Sigmoid colon (tissue), 7 donors: Measurements from ENCODE around the gene MSH3. TPM values are rescaled to one million over a fixed set of nuclear protein-coding genes. Genes with fewer than 3 reads are reported as not detected.

Experiments
- DNase-seq: peaks from one replicate; pipeline ENCODE4 v3.0.0-alpha.2; 2019
- H3K27ac ChIP-seq, 4 donors: fragments of 200-600 bp; sonication (generic); one replicate each; pipeline ENCODE4 v1.5.1; 2016 to 2019; ENCODE audit warnings: mild to moderate bottlenecking in 1 of 4
- H3K27me3 ChIP-seq, 3 donors: fragments of 200-600 bp; sonication (generic); one replicate each; pipeline ENCODE4 v1.5.1; 2019; ENCODE audit warnings: mild to moderate bottlenecking in 1 of 3
- H3K36me3 ChIP-seq, 4 donors: fragments of 200-600 bp; sonication (generic); one replicate each; pipeline ENCODE4 v1.5.1; 2016 to 2019
- H3K4me1 ChIP-seq, 4 donors: fragments of 200-600 bp; sonication (generic); one replicate each; pipeline ENCODE4 v1.5.1; 2017 to 2019
- H3K4me3 ChIP-seq, 4 donors: fragments of 200-600 bp; sonication (generic); one replicate each; pipeline ENCODE4 v1.5.1; 2017 to 2019; ENCODE audit warnings: mild to moderate bottlenecking in 2 of 4, moderate library complexity in 1 of 4
- H3K9me3 ChIP-seq, 4 donors: fragments of 200-600 bp in 3 of 4; sonication (generic) in 3 of 4; one replicate each; pipeline versions ENCODE4 v1.5.1 to v1.6.1; 2013 to 2019
- EP300 ChIP-seq, 4 donors: sonication (generic); formaldehyde crosslinking; IDR thresholded peaks; one replicate each; pipeline ENCODE4 v1.6.1; 2017; ENCODE audit warnings: antibody characterized with exemption in 4 of 4
- POLR2A ChIP-seq, 2 donors: fragments of 450-650 bp; IDR thresholded peaks; one replicate each; pipeline ENCODE4 v1.6.1; 2016; ENCODE audit warnings: antibody characterized with exemption in 2 of 2, mild to moderate bottlenecking in 2 of 2, moderate library complexity in 2 of 2
- POLR2AphosphoS5 ChIP-seq, 4 donors: sonication (generic); formaldehyde crosslinking; IDR thresholded peaks; one replicate each; pipeline ENCODE4 v1.6.1; 2017; ENCODE audit warnings: antibody characterized with exemption in 4 of 4
- WGBS, 2 donors: extraction: QIAGEN DNeasy Blood & Tissue Kit; methylation state at CpG; one replicate each; pipeline ENCODE4 v1.1.7; 2013; 5-methylcytosine and 5-hydroxymethylcytosine counted together
- intact Hi-C: fragments of 100-400 bp; cut with DNase I; formaldehyde crosslinking; loops from one replicate; pipeline ENCODE4 v1.15.1; 2023
- polyA plus RNA-seq, 3 donors: library from polyadenylated mRNA; stranded (reverse); fragments of 200-250 nt; gene quantifications; one replicate each; pipeline ENCODE4 v1.2.3, GENCODE V29; 2013
- small RNA-seq, 3 donors: library from RNA; depleted of rRNA; stranded (forward); fragments of <200 nt; gene quantifications; one replicate each; pipeline ENCODE3, GENCODE V24; 2016
- total RNA-seq, 4 donors: library from RNA; depleted of rRNA; stranded (reverse); fragments of >200 nt; gene quantifications; one replicate each; pipeline ENCODE4 v1.1.0, GENCODE V29; 2016
- TF ChIP-seq, protein P1 (sequence below), 4 experiments: fragments of 450-650 bp in 3 of 4; fragments of 200-600 bp in 1 of 4; IDR thresholded peaks; one replicate each; pipeline ENCODE4 v1.5.1; 2016 to 2019; ENCODE audit warnings: antibody characterized with exemption in 4 of 4, mild to moderate bottlenecking in 3 of 4, moderate library complexity in 2 of 4
- donor health status: healthy with polysubstance abuse.
- donor health status: Bipolar disorder and iron deficiency.
- donor health status: healthy.

The MSH3 gene
- total and polyA plus RNA-seq, 7 donors, result 3.6 to 15.3 (median 11.8) TPM

DNA sequence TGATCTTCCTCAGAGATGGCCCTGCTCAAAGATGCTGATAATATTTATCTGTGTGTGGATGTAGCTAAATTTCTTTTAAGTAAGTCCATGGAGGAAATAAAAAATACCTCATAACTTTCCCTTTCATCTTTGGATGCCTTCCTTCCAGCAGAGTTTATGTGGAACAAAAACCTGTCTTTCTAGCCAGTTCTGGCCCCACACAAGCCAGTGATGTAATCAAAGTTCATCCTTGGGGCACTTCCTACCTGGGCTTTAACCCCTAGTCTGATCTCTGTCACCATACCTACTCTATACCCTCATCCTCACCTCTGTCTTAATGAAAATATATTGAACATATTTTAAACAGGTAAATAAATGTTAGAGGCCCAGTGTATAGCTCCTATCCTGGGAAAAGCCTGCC is 265.9 kb downstream of the MSH3 start:
- Histone ChIP-seq H3K9me3 (no peaks in the 10 kb centered on the region), H3K4me1 (no peaks in the 10 kb centered on the region), H3K36me3 (no peaks in the 10 kb centered on the region), H3K27me3 (no peaks in the 10 kb centered on the region), H3K27ac (no peak overlapping the region), H3K4me3 (no peak overlapping the region)
- TF ChIP-seq POLR2AphosphoS5 (IDR thresholded peaks at IDR 0.05), result no peak
- TF ChIP-seq EP300 (IDR thresholded peaks at IDR 0.05), result no peak
- DNase-seq, result no peak
- intact Hi-C loops, result no loop called here

DNA sequence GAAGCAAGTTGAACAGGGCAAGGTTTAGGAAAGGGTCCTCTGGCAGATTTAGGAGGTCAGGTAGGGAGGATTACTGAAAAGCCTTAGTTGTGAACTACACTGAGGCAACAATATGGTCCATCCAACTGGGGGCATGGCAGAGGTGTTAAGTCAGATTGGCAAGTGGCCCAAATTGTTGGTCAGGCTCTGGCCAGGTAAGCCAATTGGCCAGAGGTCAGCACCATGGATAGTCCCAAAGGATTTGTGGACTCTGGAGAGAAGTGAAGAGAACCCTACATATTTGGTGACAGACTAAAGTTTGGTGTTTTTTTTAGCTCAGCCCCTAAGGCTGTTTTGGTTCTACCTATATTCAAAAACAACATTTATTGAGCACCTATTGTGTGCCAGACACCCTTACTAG is 266.6 kb downstream of the MSH3 start:
- Histone ChIP-seq H3K9me3 (no peaks in the 10 kb centered on the region), H3K36me3 (no peaks in the 10 kb centered on the region), H3K4me3 (no peak overlapping the region), H3K4me1 (no peaks in the 10 kb centered on the region), H3K27me3 (no peaks in the 10 kb centered on the region), H3K27ac (no peak overlapping the region)
- TF ChIP-seq POLR2A (IDR thresholded peaks at IDR 0.05) (no peak), EP300 (IDR thresholded peaks at IDR 0.05) (no peak), POLR2AphosphoS5 (IDR thresholded peaks at IDR 0.05) (no peak)
- TF ChIP-seq, protein P1, sequence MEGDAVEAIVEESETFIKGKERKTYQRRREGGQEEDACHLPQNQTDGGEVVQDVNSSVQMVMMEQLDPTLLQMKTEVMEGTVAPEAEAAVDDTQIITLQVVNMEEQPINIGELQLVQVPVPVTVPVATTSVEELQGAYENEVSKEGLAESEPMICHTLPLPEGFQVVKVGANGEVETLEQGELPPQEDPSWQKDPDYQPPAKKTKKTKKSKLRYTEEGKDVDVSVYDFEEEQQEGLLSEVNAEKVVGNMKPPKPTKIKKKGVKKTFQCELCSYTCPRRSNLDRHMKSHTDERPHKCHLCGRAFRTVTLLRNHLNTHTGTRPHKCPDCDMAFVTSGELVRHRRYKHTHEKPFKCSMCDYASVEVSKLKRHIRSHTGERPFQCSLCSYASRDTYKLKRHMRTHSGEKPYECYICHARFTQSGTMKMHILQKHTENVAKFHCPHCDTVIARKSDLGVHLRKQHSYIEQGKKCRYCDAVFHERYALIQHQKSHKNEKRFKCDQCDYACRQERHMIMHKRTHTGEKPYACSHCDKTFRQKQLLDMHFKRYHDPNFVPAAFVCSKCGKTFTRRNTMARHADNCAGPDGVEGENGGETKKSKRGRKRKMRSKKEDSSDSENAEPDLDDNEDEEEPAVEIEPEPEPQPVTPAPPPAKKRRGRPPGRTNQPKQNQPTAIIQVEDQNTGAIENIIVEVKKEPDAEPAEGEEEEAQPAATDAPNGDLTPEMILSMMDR (IDR thresholded peaks at IDR 0.05), result no peak
- DNase-seq, result no peak
- intact Hi-C loops, result no loop called here

DNA sequence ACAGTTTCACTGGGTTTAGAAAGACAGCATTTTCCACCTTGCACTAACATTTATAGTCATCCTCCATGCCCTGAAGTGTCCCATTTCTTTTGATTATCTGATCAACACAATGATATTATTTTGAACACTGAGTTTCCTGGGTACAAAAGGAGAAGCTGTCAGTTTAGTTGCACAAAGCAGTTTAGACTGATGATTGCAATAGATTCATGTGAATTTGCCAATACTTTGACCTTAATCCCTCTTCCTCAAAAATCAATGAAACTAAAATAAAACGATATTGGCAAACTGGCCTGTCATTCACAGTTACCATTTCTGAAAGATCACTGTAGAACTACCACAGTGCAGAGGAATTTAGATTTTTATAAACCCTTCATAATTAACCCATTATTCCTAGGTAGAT is 271.5 kb downstream of the MSH3 start:
- intact Hi-C loops, result no loop called here

More for the DNA sequence above, 271.5 kb downstream of the MSH3 start:
- H3K27me3 ChIP-seq, result no peaks in the 10 kb centered on the region
- no peaks in the 10 kb centered on the region for H3K9me3 ChIP-seq
- H3K4me3 ChIP-seq, result no peak overlapping the region
- no peak for DNase-seq
- TF ChIP-seq, protein P1 (IDR thresholded peaks at IDR 0.05), result no peak
- TF ChIP-seq POLR2AphosphoS5 (IDR thresholded peaks at IDR 0.05) (no peak), POLR2A (IDR thresholded peaks at IDR 0.05) (no peak), EP300 (IDR thresholded peaks at IDR 0.05) (no peak)
- 90 to 96% methylated on average over 1 of the region's 1 CpG for WGBS, 2 donors
- no peaks in the 10 kb centered on the region for H3K36me3 ChIP-seq
- no peak overlapping the region for H3K27ac ChIP-seq
- no peaks in the 10 kb centered on the region for H3K4me1 ChIP-seq

Small RNAs within 50 kb of the gene (small RNA-seq; reads per million reads assigned to genes)
- gene MTRNR2L2, result 0 reads per million in 3 donors

Other genes with a start within 250 kb of the MSH3 start
- 10 to 100 TPM; 29.6 to 43.2 (median 34.4) TPM for gene ZFYVE16, start 246.6 kb upstream of the MSH3 start, total RNA-seq
- 10 to 100 TPM in 1 of 3 donors, 1 to 10 TPM in 2; 8.6 to 20.4 (median 9.1) TPM for gene ZFYVE16, start 246.6 kb upstream of the MSH3 start, polyA plus RNA-seq
- gene FAM151B, start 166.6 kb upstream of the MSH3 start, total RNA-seq, result 1 to 10 TPM; 1.6 to 3.3 (median 2.9) TPM
- 1 to 10 TPM in 1 of 3 donors, under 1 TPM in 2; 0.46 to 1.2 (median 0.60) TPM for gene FAM151B, start 166.6 kb upstream of the MSH3 start, polyA plus RNA-seq
- not detected for gene ANKRD34B, start 84.4 kb upstream of the MSH3 start, total RNA-seq
- gene ANKRD34B, start 84.4 kb upstream of the MSH3 start, polyA plus RNA-seq, result under 1 TPM in 1 of 3 donors, not detected in 2; 0.01 TPM
- gene DHFR, start 331 bp downstream of the MSH3 start, total RNA-seq, result 1 to 10 TPM; 5.6 to 9.0 (median 8.4) TPM
- gene DHFR, start 331 bp downstream of the MSH3 start, polyA plus RNA-seq, result 10 to 100 TPM; 12.0 to 34.0 (median 31.4) TPM